ENCODE measurements around the gene STARD3.

DNA sequence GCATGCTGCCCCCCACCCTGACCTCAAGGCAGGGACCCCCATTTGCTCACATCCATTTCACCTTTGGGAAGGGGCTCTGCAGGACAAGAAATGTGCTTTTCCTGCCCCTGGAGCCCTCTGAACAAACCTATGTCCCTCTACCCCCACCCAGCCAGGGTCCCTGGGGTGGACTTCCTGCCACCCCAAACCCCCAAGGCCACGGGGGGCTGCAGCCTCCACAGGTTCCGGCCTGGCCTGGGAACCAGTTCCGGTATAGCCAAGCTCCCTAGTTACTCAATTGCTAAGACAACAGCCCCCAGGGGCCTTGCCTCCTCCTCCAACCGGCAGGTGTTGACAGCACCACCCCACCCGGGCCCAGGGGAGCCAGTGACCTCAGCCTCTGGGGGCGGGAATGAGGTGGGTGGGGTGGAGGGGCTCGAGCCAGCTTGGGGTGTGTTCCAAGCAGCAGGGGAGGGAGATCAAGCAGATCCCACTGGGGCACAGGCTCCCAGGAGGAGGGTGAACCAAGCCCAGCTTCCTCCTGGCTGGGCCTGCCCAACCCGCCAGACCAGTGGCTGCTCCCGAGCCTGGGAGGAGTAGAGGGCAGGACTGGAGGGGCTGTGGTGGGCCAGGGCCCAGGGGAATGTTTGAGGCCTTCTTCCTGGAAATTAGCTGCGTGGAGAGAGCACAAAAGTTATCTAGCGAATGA lies 37.9 kb downstream of the STARD3 start:
- TF ChIP-seq, protein P1, sequence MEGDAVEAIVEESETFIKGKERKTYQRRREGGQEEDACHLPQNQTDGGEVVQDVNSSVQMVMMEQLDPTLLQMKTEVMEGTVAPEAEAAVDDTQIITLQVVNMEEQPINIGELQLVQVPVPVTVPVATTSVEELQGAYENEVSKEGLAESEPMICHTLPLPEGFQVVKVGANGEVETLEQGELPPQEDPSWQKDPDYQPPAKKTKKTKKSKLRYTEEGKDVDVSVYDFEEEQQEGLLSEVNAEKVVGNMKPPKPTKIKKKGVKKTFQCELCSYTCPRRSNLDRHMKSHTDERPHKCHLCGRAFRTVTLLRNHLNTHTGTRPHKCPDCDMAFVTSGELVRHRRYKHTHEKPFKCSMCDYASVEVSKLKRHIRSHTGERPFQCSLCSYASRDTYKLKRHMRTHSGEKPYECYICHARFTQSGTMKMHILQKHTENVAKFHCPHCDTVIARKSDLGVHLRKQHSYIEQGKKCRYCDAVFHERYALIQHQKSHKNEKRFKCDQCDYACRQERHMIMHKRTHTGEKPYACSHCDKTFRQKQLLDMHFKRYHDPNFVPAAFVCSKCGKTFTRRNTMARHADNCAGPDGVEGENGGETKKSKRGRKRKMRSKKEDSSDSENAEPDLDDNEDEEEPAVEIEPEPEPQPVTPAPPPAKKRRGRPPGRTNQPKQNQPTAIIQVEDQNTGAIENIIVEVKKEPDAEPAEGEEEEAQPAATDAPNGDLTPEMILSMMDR (IDR thresholded peaks at IDR 0.05 in 8 of 11, conservative IDR thresholded peaks at IDR 0.05 in 3 of 11), result no peak
- no peak for TF ChIP-seq POLR2AphosphoS5 (IDR thresholded peaks at IDR 0.05)

Measured in spleen (tissue), 7 donors.